K562 (cell line): Measurements from ENCODE around the gene NRGN. TPM values are rescaled to one million over a fixed set of nuclear protein-coding genes. Genes with fewer than 3 reads are reported as not detected.

Source experiments
- ATAC-seq: fragments of 200-7000 bp; cut with Tn5 transposase; 3 replicates; pipeline ENCODE4 v1.9.1; 2020; ENCODE audit warnings: moderate library complexity
- BruUV-seq: library from RNA; stranded (reverse); fragments of 400-500 nt; replicated peaks from 2 replicates; lab custom pipeline; 2021; lab: Mats Ljungman, UMichigan
- CTCF ChIA-PET: fragments of 300-600 bp; formaldehyde crosslinking; extraction: SDS; loops from one replicate; lab custom pipeline; 2021; ENCODE audit warnings: low intra/inter-chr PET ratio; lab: Yijun Ruan, JAX
- POLR2A ChIA-PET: fragments of 300-600, 350-650 bp; sonication (Branson Sonifier 250); formaldehyde crosslinking; extraction: SDS; loops from one replicate; lab custom pipeline; 2021; ENCODE audit warnings: antibody characterized with exemption, inconsistent platforms; lab: Yijun Ruan, JAX
- DNase-seq, 4 experiments: peaks; one replicate each; pipeline versions ENCODE4 v3.0.0 to v3.0.0-alpha.2; 2011 to 2018; ENCODE audit warnings: low spot score in 3 of 4, mixed read lengths in 3 of 4; ENCODE audit errors: extremely low read depth in 1 of 4
- FAIRE-seq: peaks from 2 replicates; lab custom pipeline; 2011; peaks lifted over from hg19 to GRCh38; lab: Jason Lieb, UNC
- H2AFZ ChIP-seq: 2 replicates; pipeline ENCODE4 v1.6.0; 2011; ENCODE audit warnings: low read depth, low read length, control low read depth, inconsistent platforms
- H3K27ac ChIP-seq: fragments of 200-600 bp; 3 replicates; pipeline ENCODE4 v1.8.0; 2011; ENCODE audit warnings: low read depth, mild to moderate bottlenecking, control low read depth, inconsistent platforms, low read length, moderate library complexity, mixed read lengths; ENCODE audit errors: extremely low read depth
- H3K27me3 ChIP-seq, 2 experiments: fragments of 300-600 bp in 1 of 2; 2 replicates in 1 of 2; 3 replicates in 1 of 2; pipeline versions ENCODE4 v1.6.0 to v1.8.0; 2011; ENCODE audit warnings: inconsistent platforms in 2 of 2, low read length in 2 of 2, mild to moderate bottlenecking in 1 of 2, mixed read lengths in 1 of 2, moderate library complexity in 1 of 2; ENCODE audit not compliant: control insufficient read depth in 2 of 2, insufficient read depth in 2 of 2
- H3K36me3 ChIP-seq: fragments of 300-600 bp; 3 replicates; pipeline ENCODE4 v1.8.0; 2011; ENCODE audit warnings: mild to moderate bottlenecking, low read length, inconsistent platforms; ENCODE audit not compliant: control insufficient read depth, insufficient read depth
- H3K4me1 ChIP-seq, 2 experiments: fragments of 200-600 bp in 1 of 2; replicated peaks in 1 of 2; 2 replicates in 1 of 2; 3 replicates in 1 of 2; pipeline versions ENCODE4 v1.5.1 to v1.8.0; 2011; ENCODE audit warnings: inconsistent platforms in 2 of 2, low read length in 2 of 2, mild to moderate bottlenecking in 1 of 2, mixed read lengths in 1 of 2, moderate library complexity in 1 of 2; ENCODE audit not compliant: control insufficient read depth in 2 of 2, insufficient read depth in 2 of 2
- H3K4me2 ChIP-seq: 2 replicates; pipeline ENCODE4 v1.6.1; 2011; ENCODE audit warnings: low read length, control low read depth, inconsistent platforms, mixed read lengths; ENCODE audit not compliant: insufficient read depth
- H3K4me3 ChIP-seq: fragments of 200-600 bp; sonication (generic), shearing (Covaris generic); 2 replicates; pipeline ENCODE4 v1.5.1; 2016; ENCODE audit warnings: control low read depth, inconsistent platforms
- H3K79me2 ChIP-seq: fragments of 200-600 bp; 3 replicates; pipeline ENCODE4 v1.8.0; 2011; ENCODE audit warnings: low read length, inconsistent platforms; ENCODE audit not compliant: control insufficient read depth, insufficient read depth
- H3K9ac ChIP-seq, 2 experiments: 2 replicates each; pipeline versions ENCODE4 v1.6.0 to v1.6.1; 2011; ENCODE audit warnings: low read depth in 2 of 2, low read length in 2 of 2, control low read depth in 1 of 2, inconsistent platforms in 1 of 2, mild to moderate bottlenecking in 1 of 2, mixed read lengths in 1 of 2; ENCODE audit not compliant: insufficient read depth in 1 of 2
- H3K9me1 ChIP-seq: one replicate; pipeline ENCODE4 v1.6.0; 2011; ENCODE audit warnings: inconsistent platforms, mild to moderate bottlenecking, low read length, moderate library complexity; ENCODE audit not compliant: control insufficient read depth, insufficient read depth
- H3K9me3 ChIP-seq: replicated peaks from 2 replicates; pipeline ENCODE4 v1.5.1; 2011; ENCODE audit warnings: low read depth, low read length, inconsistent platforms; ENCODE audit not compliant: control insufficient read depth, insufficient read depth
- H4K20me1 ChIP-seq: replicated peaks from 2 replicates; pipeline ENCODE4 v1.6.1; 2011; ENCODE audit warnings: low read length, inconsistent platforms, mixed read lengths; ENCODE audit not compliant: control insufficient read depth, insufficient read depth
- CBFA2T3 ChIP-seq: fragments of 450-650 bp; IDR thresholded peaks from 2 replicates; pipeline ENCODE4 v1.6.1; 2017
- CSDE1 ChIP-seq, 2 experiments: fragments of 450-650 bp; IDR thresholded peaks; 2 replicates each; pipeline ENCODE4 v1.6.1; 2016; ENCODE audit warnings: mild to moderate bottlenecking in 1 of 2
- KLF13 ChIP-seq: fragments of 450-650 bp; IDR thresholded peaks from 2 replicates; pipeline ENCODE4 v1.6.1; 2016; ENCODE audit warnings: missing genetic modification characterization, low read depth, mild to moderate bottlenecking, missing compliant biosample characterization, moderate library complexity, borderline replicate concordance
- NFIC ChIP-seq: fragments of 450-650 bp; IDR thresholded peaks from 2 replicates; pipeline ENCODE4 v1.6.1; 2017; ENCODE audit warnings: mild to moderate bottlenecking, inconsistent platforms
- PML ChIP-seq: IDR thresholded peaks from 2 replicates; pipeline ENCODE4 v1.6.1; 2012; ENCODE audit warnings: low read length, inconsistent platforms
- POU5F1 ChIP-seq: fragments of 150-350 bp; IDR thresholded peaks from 2 replicates; pipeline ENCODE4 v1.6.1; 2014; ENCODE audit warnings: borderline replicate concordance, low read length, low read depth, mild to moderate bottlenecking; ENCODE audit not compliant: partially characterized antibody
- PYGO2 ChIP-seq: fragments of 450-650 bp; IDR thresholded peaks from 2 replicates; pipeline ENCODE4 v1.6.1; 2016; ENCODE audit warnings: mild to moderate bottlenecking, missing genetic modification characterization, moderate library complexity, missing compliant biosample characterization
- SMAD1 ChIP-seq: fragments of 150-350 bp; IDR thresholded peaks from 2 replicates; pipeline ENCODE4 v1.6.1; 2014; ENCODE audit warnings: low read length, low read depth; ENCODE audit not compliant: partially characterized antibody
- SREBF1 ChIP-seq: fragments of 150-350 bp; IDR thresholded peaks from 2 replicates; pipeline ENCODE4 v1.6.1; 2014; ENCODE audit warnings: antibody characterized with exemption, low read depth, low read length, borderline replicate concordance
- WHSC1 ChIP-seq: IDR thresholded peaks from one replicate; pipeline ENCODE4 v1.6.1; 2012; ENCODE audit warnings: low read length, control low read depth, inconsistent platforms
- ZEB2 ChIP-seq: fragments of 450-650 bp; IDR thresholded peaks from 2 replicates; pipeline ENCODE4 v1.6.1; 2016
- ZNF217 ChIP-seq: sonication (generic); formaldehyde crosslinking; IDR thresholded peaks from 2 replicates; pipeline ENCODE4 v1.8.0; 2022; ENCODE audit warnings: mild to moderate bottlenecking, missing genetic modification reagents
- ZNF699 ChIP-seq: fragments of 250-450 bp; sonication (Bioruptor Pico); IDR thresholded peaks from 2 replicates; pipeline ENCODE4 v1.8.0; 2021; ENCODE audit warnings: mild to moderate bottlenecking, moderate library complexity; ENCODE audit not compliant: insufficient replicate concordance
- ZNF764 ChIP-seq: fragments of 250-450 bp; sonication (Bioruptor Pico); IDR thresholded peaks from 2 replicates; pipeline ENCODE4 v1.4.0; 2020; ENCODE audit warnings: low read depth, mild to moderate bottlenecking, moderate library complexity
- WGBS: fragments of 100-300 bp; shearing (Covaris generic); methylation state at CpG from one replicate; pipeline ENCODE4 v1.1.6; 2016; ENCODE audit warnings: low coverage, mixed read lengths; ENCODE audit not compliant: insufficient coverage; ENCODE audit errors: missing lambda C conversion rate; 5-methylcytosine and 5-hydroxymethylcytosine counted together
- in situ Hi-C: fragments of 300-500 bp; cut with MboI; formaldehyde crosslinking; loops from 4 replicates; pipeline ENCODE4 v1.15.0; 2018; ENCODE audit warnings: inconsistent platforms, mixed read lengths
- intact Hi-C: fragments of 100-400 bp; cut with micrococcal nuclease; formaldehyde crosslinking; loops from 2 replicates; pipeline ENCODE4 v1.14.2; 2022
- polyA plus RNA-seq, 8 experiments: library from polyadenylated mRNA; depleted of rRNA in 4 of 8; stranded (reverse) in 5 of 8; unstranded in 3 of 8; fragments of >200 nt; fragmentation: Nextera tagmentation in 2 of 8; fragmentation: Illumina TruSeq in 1 of 8; extraction: Ambion mirVana in 2 of 8; extraction: Trizol in 1 of 8; gene quantifications; 2 replicates each; pipeline versions ENCODE4 v1.2.1 to v1.2.3, GENCODE V29; 2011 to 2014; ENCODE audit warnings: inconsistent platforms in 1 of 8, missing spikeins in 1 of 8
- total RNA-seq, 7 experiments: library from RNA; depleted of rRNA in 6 of 7; stranded (reverse); fragments of >200 nt in 6 of 7; fragmentation: Illumina TruSeq in 2 of 7; extraction: Trizol in 2 of 7; gene quantifications; 2 replicates each; pipeline versions ENCODE4 v1.2.1 to v1.2.3, GENCODE V29; 2011 to 2021; ENCODE audit warnings: low replicate concordance in 1 of 7
- TF ChIP-seq, protein P1 (sequence below): fragments of 250-450 bp; sonication (Bioruptor Pico); IDR thresholded peaks from 2 replicates; pipeline ENCODE4 v1.5.0; 2021; ENCODE audit warnings: mild to moderate bottlenecking, moderate library complexity
- TF ChIP-seq, protein P2 (sequence below): sonication (generic); formaldehyde crosslinking; IDR thresholded peaks from 2 replicates; pipeline ENCODE4 v1.8.0; 2022; ENCODE audit warnings: missing genetic modification reagents, mild to moderate bottlenecking, moderate library complexity, borderline replicate concordance
- TF ChIP-seq, protein P3 (sequence below): fragments of 450-650 bp; formaldehyde crosslinking; conservative IDR thresholded peaks from 2 replicates; pipeline ENCODE4 v1.4.0; 2022; ENCODE audit warnings: mild to moderate bottlenecking, missing genetic modification characterization

NRGN gene
- total and polyA plus RNA-seq, 9 of the 15 experiments (the other 6 are each of a cell fraction or from before 2014, with no cell fraction given), result 0.29 to 7.8 (median 3.5) TPM; not detected in 2

DNA sequence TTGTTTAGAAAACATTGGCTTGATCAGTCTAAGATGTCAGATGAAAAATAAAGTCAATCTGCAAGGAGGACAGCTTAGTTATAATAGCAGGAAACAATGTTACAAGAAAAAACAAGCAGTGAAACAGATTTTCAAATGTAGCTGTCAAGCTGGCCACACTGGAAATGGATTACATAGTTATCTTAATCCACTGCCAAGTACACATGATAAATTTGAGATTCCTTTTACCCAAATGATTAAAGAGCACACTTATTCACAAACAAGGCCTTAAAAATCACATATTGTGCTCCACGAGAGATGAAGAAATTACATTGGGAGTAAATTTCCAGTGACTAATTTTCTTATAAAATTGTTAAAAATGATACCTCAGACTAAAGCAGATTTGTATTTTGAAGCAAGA, 39.8 kb downstream of the NRGN start:
- Histone ChIP-seq H3K27ac (no peak overlapping the region), H3K4me3 (no peak overlapping the region), H3K9me3 (no peaks in the 10 kb centered on the region), H4K20me1 (no peaks in the 10 kb centered on the region), H3K4me2 (no peak overlapping the region), H3K9me1 (no peaks in the 10 kb centered on the region), H2AFZ (no peak overlapping the region), H3K9ac (no peak overlapping the region), H3K79me2 (no peaks in the 10 kb centered on the region), H3K36me3 (no peaks in the 10 kb centered on the region), H3K4me1 (no peaks in the 10 kb centered on the region), H3K27me3 (no peaks in the 10 kb centered on the region)
- 81% methylated on average over 1 of the region's 1 CpG for WGBS
- intact Hi-C loops, result no loop called here
- in situ Hi-C loops, result no loop called here
- FAIRE-seq, result no peak
- CTCF ChIA-PET, result no interaction called here
- no peak for DNase-seq
- no TSS peak for BruUV-seq
- POLR2A ChIA-PET, result interaction anchor here (2.0 kb wide), 1 partner anchor 14 kb away, joined by 4 read pairs; no protein-coding TSS in a partner anchor
- no peak for ATAC-seq
- TF ChIP-seq, protein P1, sequence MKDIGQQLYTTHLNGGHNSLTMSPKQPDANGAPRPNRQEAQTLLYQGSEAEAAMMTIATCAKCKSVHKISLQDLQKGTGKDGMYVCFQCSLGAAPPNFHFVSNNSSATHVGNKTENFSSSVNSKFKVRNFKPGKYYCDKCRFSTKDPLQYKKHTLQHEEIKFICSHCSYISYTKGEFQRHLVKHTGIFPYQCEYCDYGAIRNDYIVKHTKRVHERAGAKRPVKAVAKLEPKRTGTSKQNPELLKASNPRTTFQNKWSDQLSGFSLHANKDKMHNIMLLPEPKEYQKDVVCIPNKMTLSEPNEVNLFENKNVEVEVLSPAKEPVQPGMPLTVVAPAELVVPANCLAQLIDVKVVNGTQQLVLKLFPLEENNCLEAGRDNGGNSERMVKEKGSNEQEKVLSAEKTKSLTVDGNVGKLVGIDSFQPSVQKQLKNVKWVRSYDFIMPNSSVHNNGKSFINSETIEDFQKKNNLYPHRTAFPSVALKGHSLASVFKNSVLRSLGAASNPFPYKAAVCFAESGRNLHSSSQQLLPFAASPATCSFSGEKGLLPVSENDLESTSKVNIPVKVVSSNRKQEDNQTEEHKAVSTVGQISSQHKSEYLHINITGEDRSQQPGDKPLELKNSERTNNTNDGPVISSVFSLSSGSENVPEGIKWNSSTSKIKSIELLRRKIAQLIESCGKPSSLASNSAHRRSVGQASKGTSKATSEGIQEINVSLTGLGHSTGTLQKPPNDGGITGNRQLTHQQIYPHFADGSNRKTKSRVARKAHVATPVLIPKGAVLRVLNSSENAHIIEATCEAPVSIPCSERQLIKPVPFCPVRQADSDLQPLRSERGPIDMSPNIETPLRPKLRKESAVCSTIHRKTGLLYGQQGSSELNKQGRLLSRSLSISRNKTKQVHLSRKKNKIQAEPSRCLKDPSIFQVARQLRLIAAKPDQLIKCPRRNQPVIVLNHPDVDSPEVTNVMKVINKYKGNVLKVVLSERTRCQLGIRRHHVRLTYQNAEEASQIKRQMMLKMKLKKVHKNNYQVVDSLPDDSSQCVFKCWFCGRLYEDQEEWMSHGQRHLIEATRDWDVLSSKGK (CRISPR knock-in tag), result no peak
- TF ChIP-seq WHSC1 (no peak), NFIC (no peak), POU5F1 (no peak), SREBF1 (no peak), ZNF217 (CRISPR knock-in tag) (no peak), CSDE1 (IDR thresholded peaks at IDR 0.05) (no peak), PYGO2 (tag) (no peak), ZEB2 (no peak), ZNF699 (no peak), SMAD1 (no peak), ZNF764 (CRISPR knock-in tag) (no peak), CBFA2T3 (no peak), KLF13 (no peak), PML (no peak)
- TF ChIP-seq, protein P2, sequence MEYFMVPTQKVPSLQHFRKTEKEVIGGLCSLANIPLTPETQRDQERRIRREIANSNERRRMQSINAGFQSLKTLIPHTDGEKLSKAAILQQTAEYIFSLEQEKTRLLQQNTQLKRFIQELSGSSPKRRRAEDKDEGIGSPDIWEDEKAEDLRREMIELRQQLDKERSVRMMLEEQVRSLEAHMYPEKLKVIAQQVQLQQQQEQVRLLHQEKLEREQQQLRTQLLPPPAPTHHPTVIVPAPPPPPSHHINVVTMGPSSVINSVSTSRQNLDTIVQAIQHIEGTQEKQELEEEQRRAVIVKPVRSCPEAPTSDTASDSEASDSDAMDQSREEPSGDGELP, result no peak
- TF ChIP-seq, protein P3, sequence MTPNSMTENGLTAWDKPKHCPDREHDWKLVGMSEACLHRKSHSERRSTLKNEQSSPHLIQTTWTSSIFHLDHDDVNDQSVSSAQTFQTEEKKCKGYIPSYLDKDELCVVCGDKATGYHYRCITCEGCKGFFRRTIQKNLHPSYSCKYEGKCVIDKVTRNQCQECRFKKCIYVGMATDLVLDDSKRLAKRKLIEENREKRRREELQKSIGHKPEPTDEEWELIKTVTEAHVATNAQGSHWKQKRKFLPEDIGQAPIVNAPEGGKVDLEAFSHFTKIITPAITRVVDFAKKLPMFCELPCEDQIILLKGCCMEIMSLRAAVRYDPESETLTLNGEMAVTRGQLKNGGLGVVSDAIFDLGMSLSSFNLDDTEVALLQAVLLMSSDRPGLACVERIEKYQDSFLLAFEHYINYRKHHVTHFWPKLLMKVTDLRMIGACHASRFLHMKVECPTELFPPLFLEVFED (CRISPR knock-in tag), result no peak
